Keratinocyte (primary cell): ENCODE results near the gene TRAF2. TPM values are rescaled to one million over a fixed set of nuclear protein-coding genes. Genes with fewer than 3 reads are reported as not detected.

Experiments
- DNase-seq: peaks from one replicate; pipeline ENCODE4 v3.0.0-alpha.2; 2011; ENCODE audit warnings: low read depth, missing footprints, low spot score
- FAIRE-seq: peaks from 2 replicates; lab custom pipeline; 2011; peaks lifted over from hg19 to GRCh38; lab: Jason Lieb, UNC
- H2AFZ ChIP-seq: 2 replicates; pipeline ENCODE4 v1.6.0; 2012; ENCODE audit warnings: low read length, control low read depth, inconsistent platforms; ENCODE audit not compliant: control insufficient read depth
- H3K27ac ChIP-seq: 2 replicates; pipeline ENCODE4 v1.5.1; 2011; ENCODE audit warnings: low read length; ENCODE audit not compliant: control insufficient read depth, insufficient read depth
- H3K27me3 ChIP-seq: 3 replicates; pipeline ENCODE4 v1.6.0; 2011; ENCODE audit warnings: low read length; ENCODE audit not compliant: control insufficient read depth, insufficient read depth; ENCODE audit errors: extremely low read depth
- H3K36me3 ChIP-seq, 2 experiments: 2 replicates in 1 of 2; 3 replicates in 1 of 2; pipeline ENCODE4 v1.5.1; 2011; ENCODE audit warnings: low read length in 2 of 2, mild to moderate bottlenecking in 1 of 2; ENCODE audit not compliant: control insufficient read depth in 2 of 2, insufficient read depth in 2 of 2; ENCODE audit errors: extremely low read depth in 1 of 2
- H3K4me1 ChIP-seq: 3 replicates; pipeline ENCODE4 v1.5.1; 2011; ENCODE audit warnings: low read length; ENCODE audit not compliant: control insufficient read depth, insufficient read depth; ENCODE audit errors: extremely low read depth
- H3K4me2 ChIP-seq: 3 replicates; pipeline ENCODE4 v1.6.0; 2011; ENCODE audit warnings: low read depth, low read length; ENCODE audit not compliant: control insufficient read depth, insufficient read depth; ENCODE audit errors: extremely low read depth
- H3K4me3 ChIP-seq, 3 experiments: fragments of 200-600 bp in 1 of 3; sonication (generic) in 1 of 3; 2 replicates in 2 of 3; 3 replicates in 1 of 3; pipeline ENCODE4 v1.5.1; 2011 to 2016; ENCODE audit warnings: low read length in 3 of 3, mild to moderate bottlenecking in 3 of 3, control low read depth in 2 of 3, inconsistent platforms in 1 of 3, low read depth in 1 of 3, mixed read lengths in 1 of 3, mixed run types in 1 of 3, moderate library complexity in 1 of 3; ENCODE audit not compliant: control insufficient read depth in 2 of 3, insufficient read depth in 2 of 3; ENCODE audit errors: extremely low read depth in 1 of 3
- H3K79me2 ChIP-seq: 2 replicates; pipeline ENCODE4 v1.6.0; 2012; ENCODE audit warnings: low read length; ENCODE audit not compliant: control insufficient read depth, insufficient read depth
- H3K9ac ChIP-seq: 3 replicates; pipeline ENCODE4 v1.6.0; 2011; ENCODE audit warnings: low read length; ENCODE audit not compliant: control insufficient read depth, insufficient read depth; ENCODE audit errors: extremely low read depth
- H3K9me1 ChIP-seq: 3 replicates; pipeline ENCODE4 v1.6.0; 2011; ENCODE audit warnings: low read length; ENCODE audit not compliant: control insufficient read depth, insufficient read depth; ENCODE audit errors: extremely low read depth
- H3K9me3 ChIP-seq: 2 replicates; pipeline ENCODE4 v1.5.1; 2012; ENCODE audit warnings: low read depth, low read length; ENCODE audit not compliant: control insufficient read depth
- H4K20me1 ChIP-seq: 3 replicates; pipeline ENCODE4 v1.6.0; 2011; ENCODE audit warnings: low read length; ENCODE audit not compliant: control insufficient read depth, insufficient read depth; ENCODE audit errors: extremely low read depth
- CTCF ChIP-seq, 3 experiments: IDR thresholded peaks in 1 of 3; conservative IDR thresholded peaks in 1 of 3; optimal IDR thresholded peaks in 1 of 3; 2 replicates in 2 of 3; 3 replicates in 1 of 3; pipeline versions ENCODE3 to v1.5.1; 2011; ENCODE audit warnings: low read length in 3 of 3, mild to moderate bottlenecking in 3 of 3, moderate library complexity in 2 of 3, control low read depth in 1 of 3, inconsistent platforms in 1 of 3; ENCODE audit not compliant: insufficient read depth in 2 of 3; ENCODE audit errors: extremely low read depth in 1 of 3
- EZH2 ChIP-seq: IDR thresholded peaks from one replicate; pipeline ENCODE4 v1.6.1; 2012; ENCODE audit warnings: inconsistent platforms, mild to moderate bottlenecking, low read length, moderate library complexity
- dilution Hi-C: fragments of 300-500 bp; cut with MboI; formaldehyde crosslinking; loops from one replicate; pipeline ENCODE4 v1.7.0; 2020; ENCODE audit warnings: low sequenced_read_pairs; ENCODE audit not compliant: extremely low pct_ligation_motif_present
- polyA plus RNA-seq, 5 experiments: library from polyadenylated mRNA; depleted of rRNA in 3 of 5; stranded (reverse) in 3 of 5; stranded (forward) in 1 of 5; unstranded in 1 of 5; fragments of >200 nt; gene quantifications; 1 replicate in 1 of 5; 2 replicates in 3 of 5; 3 replicates in 1 of 5; pipeline versions ENCODE4 v1.2.1 to v1.2.3, GENCODE V29; 2011 to 2012; ENCODE audit warnings: missing spikeins in 2 of 5, low read depth in 1 of 5, low replicate concordance in 1 of 5

The TRAF2 gene
- polyA plus RNA-seq, 1 donor (not counting 4 experiments of a cell fraction or from before 2014, with no cell fraction given) = 9.9 TPM

- H3K9ac ChIP-seq = no peak overlapping the region
- no peaks in the 10 kb centered on the region for H3K79me2 ChIP-seq
- TF ChIP-seq EZH2 (no peak), CTCF (optimal IDR thresholded peaks at IDR 0.05 in 1 of 3, IDR thresholded peaks at IDR 0.05 in 1 of 3, conservative IDR thresholded peaks at IDR 0.05 in 1 of 3; ENCODE audit: extremely low read depth in 1 of 3, insufficient read depth in 2 of 3, low read length in 3 of 3) (no peak)
- FAIRE-seq (no peak), DNase-seq (no peak)
- no peak overlapping the region for H3K27ac ChIP-seq
- no peak overlapping the region for H3K4me2 ChIP-seq
- no peaks in the 10 kb centered on the region for H3K9me1 ChIP-seq
- H2AFZ ChIP-seq = no peak overlapping the region
- dilution Hi-C loops = no loop called here
- no peaks in the 10 kb centered on the region for H3K9me3 ChIP-seq
- peaks cover 5% of the 10 kb centered on the region for H3K27me3 ChIP-seq
- H4K20me1 ChIP-seq = no peaks in the 10 kb centered on the region
- H3K4me3 ChIP-seq = no peak overlapping the region
- no peaks in the 10 kb centered on the region for H3K36me3 ChIP-seq
- H3K4me1 ChIP-seq = peaks cover 8% of the 10 kb centered on the region
Measured at GRCh38 chr9:136962163-136962562, 75.8 kb downstream of the TRAF2 start.

- TF ChIP-seq CTCF (optimal IDR thresholded peaks at IDR 0.05 in 1 of 3, IDR thresholded peaks at IDR 0.05 in 1 of 3, conservative IDR thresholded peaks at IDR 0.05 in 1 of 3; ENCODE audit: extremely low read depth in 1 of 3, insufficient read depth in 2 of 3, low read length in 3 of 3) (no peak), EZH2 (no peak)
- Histone ChIP-seq H3K4me2 (no peak overlapping the region), H3K27me3 (peaks cover 5% of the 10 kb centered on the region), H3K27ac (no peak overlapping the region), H2AFZ (no peak overlapping the region), H3K4me1 (peaks cover 8% of the 10 kb centered on the region), H4K20me1 (no peaks in the 10 kb centered on the region), H3K9ac (no peak overlapping the region), H3K9me3 (no peaks in the 10 kb centered on the region), H3K79me2 (no peaks in the 10 kb centered on the region), H3K4me3 (no peak overlapping the region), H3K36me3 (no peaks in the 10 kb centered on the region), H3K9me1 (no peaks in the 10 kb centered on the region)
- FAIRE-seq = no peak
- DNase-seq = no peak
- dilution Hi-C loops = no loop called here
Measured at GRCh38 chr9:136962701-136963248, 76.5 kb downstream of the TRAF2 start.
